ENCODE results near the gene TRAPPC1. TPM values are rescaled to one million over a fixed set of nuclear protein-coding genes. Genes with fewer than 3 reads are reported as not detected.

The TRAPPC1 gene
- total and polyA plus RNA-seq, 4 donors: 15.9 to 96.9 (median 57.2) TPM

DNA sequence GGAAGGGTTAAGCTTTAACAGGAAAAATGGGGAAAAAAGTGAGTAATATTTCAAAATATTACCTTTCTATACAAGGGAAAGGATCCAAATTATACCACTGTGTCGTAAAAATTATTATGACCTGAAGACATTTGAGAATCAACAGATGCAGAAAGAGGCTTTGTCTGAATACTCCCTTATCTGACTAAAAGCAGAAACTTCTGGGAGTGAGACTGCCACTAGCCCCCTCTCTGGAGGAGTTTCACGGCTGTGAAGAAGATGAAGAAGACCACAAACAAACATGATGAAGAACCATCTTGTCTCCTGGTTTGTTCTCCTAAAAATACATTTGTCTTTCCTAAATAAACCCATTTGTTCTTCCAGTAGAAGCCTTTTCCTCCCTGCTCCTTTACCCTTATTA, 29.7 kb upstream of the TRAPPC1 start:
- 47% methylated on average over 2 of the region's 2 CpGs for WGBS
- H3K9ac ChIP-seq (ENCODE audit: low read depth in 1 of 2, low read length in 2 of 2): no peak overlapping the region
- no peaks in the 10 kb centered on the region for H3K27me3 ChIP-seq (ENCODE audit: control insufficient read depth in 4 of 4, insufficient read depth in 4 of 4, low read length in 3 of 4)
- H3K36me3 ChIP-seq (ENCODE audit: control insufficient read depth in 4 of 4, insufficient read depth in 3 of 4, low read depth in 1 of 4, low read length in 3 of 4): no peaks in the 10 kb centered on the region
- H3K9me3 ChIP-seq (ENCODE audit: control insufficient read depth in 4 of 4, low read length in 3 of 4): no peaks in the 10 kb centered on the region
- DNase-seq (ENCODE audit: low spot score): no peak
- no peak overlapping the region for H3K4me3 ChIP-seq (ENCODE audit: low read depth in 1 of 3, low read length in 3 of 3)
- no peak overlapping the region for H3K27ac ChIP-seq (ENCODE audit: low read depth in 1 of 2, low read length in 2 of 2)
- H3K4me1 ChIP-seq (ENCODE audit: control insufficient read depth in 4 of 4, insufficient read depth in 4 of 4, low read length in 3 of 4): no peaks in the 10 kb centered on the region
- no peak for TF ChIP-seq NR2F2 (IDR thresholded peaks at IDR 0.05)
- TF ChIP-seq JUND (IDR thresholded peaks at IDR 0.05): no peak
- TF ChIP-seq RXRA (IDR thresholded peaks at IDR 0.05): no peak
- TF ChIP-seq RAD21 (IDR thresholded peaks at IDR 0.05): no peak
- TF ChIP-seq YY1 (IDR thresholded peaks at IDR 0.05): no peak
- no peak for TF ChIP-seq TAF1 (conservative IDR thresholded peaks at IDR 0.05)
- TF ChIP-seq, protein P1, sequence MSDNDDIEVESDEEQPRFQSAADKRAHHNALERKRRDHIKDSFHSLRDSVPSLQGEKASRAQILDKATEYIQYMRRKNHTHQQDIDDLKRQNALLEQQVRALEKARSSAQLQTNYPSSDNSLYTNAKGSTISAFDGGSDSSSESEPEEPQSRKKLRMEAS (IDR thresholded peaks at IDR 0.05): no peak

DNA sequence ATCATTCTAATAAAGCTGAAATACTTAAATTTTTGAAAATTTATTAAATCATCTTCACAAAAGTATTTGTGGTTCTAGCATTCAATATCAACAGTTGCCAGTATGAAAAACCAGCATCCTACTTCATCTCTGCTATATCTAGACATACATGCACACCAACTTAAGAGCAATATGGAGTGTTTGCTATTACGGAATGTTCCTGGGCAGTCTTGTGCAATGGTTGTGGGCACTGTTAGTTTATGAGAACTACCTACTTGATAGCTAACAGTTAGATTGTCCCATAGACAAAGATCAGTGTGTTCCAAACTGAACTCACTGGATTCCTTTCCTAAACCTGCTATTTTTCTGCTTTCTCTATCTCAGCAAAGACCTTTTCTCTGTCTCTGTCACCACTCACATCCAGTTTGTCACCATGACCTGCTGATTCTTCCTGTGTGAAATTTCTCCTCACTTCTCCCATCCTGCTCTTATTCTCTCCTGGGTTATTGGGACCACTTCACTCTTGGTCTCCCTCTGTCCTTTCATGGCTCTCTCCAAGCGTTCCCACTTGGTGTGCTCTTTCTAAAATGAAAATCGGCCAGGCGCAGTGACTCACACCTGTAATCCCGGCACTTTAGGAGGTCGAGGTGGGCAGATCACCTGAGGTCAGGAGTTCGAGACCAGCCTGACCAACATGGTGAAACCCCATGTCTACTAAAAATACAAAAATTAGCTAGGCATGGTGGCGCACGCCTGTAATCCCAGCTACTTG, 27.9 kb upstream of the TRAPPC1 start:
- Histone ChIP-seq H3K9me3 (ENCODE audit: control insufficient read depth in 4 of 4, low read length in 3 of 4) (no peaks in the 10 kb centered on the region), H3K27ac (ENCODE audit: low read depth in 1 of 2, low read length in 2 of 2) (no peak overlapping the region), H3K4me3 (ENCODE audit: low read depth in 1 of 3, low read length in 3 of 3) (no peak overlapping the region), H3K9ac (ENCODE audit: low read depth in 1 of 2, low read length in 2 of 2) (no peak overlapping the region), H3K4me1 (ENCODE audit: control insufficient read depth in 4 of 4, insufficient read depth in 4 of 4, low read length in 3 of 4) (no peaks in the 10 kb centered on the region), H3K27me3 (ENCODE audit: control insufficient read depth in 4 of 4, insufficient read depth in 4 of 4, low read length in 3 of 4) (no peaks in the 10 kb centered on the region), H3K36me3 (ENCODE audit: control insufficient read depth in 4 of 4, insufficient read depth in 3 of 4, low read depth in 1 of 4, low read length in 3 of 4) (no peaks in the 10 kb centered on the region)
- WGBS: 87% methylated on average over 9 of the region's 9 CpGs
- DNase-seq (ENCODE audit: low spot score): no peak
- no peak for TF ChIP-seq HNF4G (IDR thresholded peaks at IDR 0.05)
- TF ChIP-seq FOXA2 (IDR thresholded peaks at IDR 0.05): no peak
- TF ChIP-seq, protein P2, sequence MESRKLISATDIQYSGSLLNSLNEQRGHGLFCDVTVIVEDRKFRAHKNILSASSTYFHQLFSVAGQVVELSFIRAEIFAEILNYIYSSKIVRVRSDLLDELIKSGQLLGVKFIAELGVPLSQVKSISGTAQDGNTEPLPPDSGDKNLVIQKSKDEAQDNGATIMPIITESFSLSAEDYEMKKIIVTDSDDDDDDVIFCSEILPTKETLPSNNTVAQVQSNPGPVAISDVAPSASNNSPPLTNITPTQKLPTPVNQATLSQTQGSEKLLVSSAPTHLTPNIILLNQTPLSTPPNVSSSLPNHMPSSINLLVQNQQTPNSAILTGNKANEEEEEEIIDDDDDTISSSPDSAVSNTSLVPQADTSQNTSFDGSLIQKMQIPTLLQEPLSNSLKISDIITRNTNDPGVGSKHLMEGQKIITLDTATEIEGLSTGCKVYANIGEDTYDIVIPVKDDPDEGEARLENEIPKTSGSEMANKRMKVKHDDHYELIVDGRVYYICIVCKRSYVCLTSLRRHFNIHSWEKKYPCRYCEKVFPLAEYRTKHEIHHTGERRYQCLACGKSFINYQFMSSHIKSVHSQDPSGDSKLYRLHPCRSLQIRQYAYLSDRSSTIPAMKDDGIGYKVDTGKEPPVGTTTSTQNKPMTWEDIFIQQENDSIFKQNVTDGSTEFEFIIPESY (IDR thresholded peaks at IDR 0.05): no peak
- TF ChIP-seq EGR1 (IDR thresholded peaks at IDR 0.05; ENCODE audit: low read depth in 2 of 2): no peak
- TF ChIP-seq NR2F2 (IDR thresholded peaks at IDR 0.05): no peak
- TF ChIP-seq, protein P3, sequence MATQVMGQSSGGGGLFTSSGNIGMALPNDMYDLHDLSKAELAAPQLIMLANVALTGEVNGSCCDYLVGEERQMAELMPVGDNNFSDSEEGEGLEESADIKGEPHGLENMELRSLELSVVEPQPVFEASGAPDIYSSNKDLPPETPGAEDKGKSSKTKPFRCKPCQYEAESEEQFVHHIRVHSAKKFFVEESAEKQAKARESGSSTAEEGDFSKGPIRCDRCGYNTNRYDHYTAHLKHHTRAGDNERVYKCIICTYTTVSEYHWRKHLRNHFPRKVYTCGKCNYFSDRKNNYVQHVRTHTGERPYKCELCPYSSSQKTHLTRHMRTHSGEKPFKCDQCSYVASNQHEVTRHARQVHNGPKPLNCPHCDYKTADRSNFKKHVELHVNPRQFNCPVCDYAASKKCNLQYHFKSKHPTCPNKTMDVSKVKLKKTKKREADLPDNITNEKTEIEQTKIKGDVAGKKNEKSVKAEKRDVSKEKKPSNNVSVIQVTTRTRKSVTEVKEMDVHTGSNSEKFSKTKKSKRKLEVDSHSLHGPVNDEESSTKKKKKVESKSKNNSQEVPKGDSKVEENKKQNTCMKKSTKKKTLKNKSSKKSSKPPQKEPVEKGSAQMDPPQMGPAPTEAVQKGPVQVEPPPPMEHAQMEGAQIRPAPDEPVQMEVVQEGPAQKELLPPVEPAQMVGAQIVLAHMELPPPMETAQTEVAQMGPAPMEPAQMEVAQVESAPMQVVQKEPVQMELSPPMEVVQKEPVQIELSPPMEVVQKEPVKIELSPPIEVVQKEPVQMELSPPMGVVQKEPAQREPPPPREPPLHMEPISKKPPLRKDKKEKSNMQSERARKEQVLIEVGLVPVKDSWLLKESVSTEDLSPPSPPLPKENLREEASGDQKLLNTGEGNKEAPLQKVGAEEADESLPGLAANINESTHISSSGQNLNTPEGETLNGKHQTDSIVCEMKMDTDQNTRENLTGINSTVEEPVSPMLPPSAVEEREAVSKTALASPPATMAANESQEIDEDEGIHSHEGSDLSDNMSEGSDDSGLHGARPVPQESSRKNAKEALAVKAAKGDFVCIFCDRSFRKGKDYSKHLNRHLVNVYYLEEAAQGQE (IDR thresholded peaks at IDR 0.05): no peak
- no peak for TF ChIP-seq RAD21 (IDR thresholded peaks at IDR 0.05)
